ENCODE data around the gene TMEM184C.

GRCh38 chr4:147629783-147630730 lies 12.9 kb downstream of the TMEM184C start:
- TF ChIP-seq, protein P1, sequence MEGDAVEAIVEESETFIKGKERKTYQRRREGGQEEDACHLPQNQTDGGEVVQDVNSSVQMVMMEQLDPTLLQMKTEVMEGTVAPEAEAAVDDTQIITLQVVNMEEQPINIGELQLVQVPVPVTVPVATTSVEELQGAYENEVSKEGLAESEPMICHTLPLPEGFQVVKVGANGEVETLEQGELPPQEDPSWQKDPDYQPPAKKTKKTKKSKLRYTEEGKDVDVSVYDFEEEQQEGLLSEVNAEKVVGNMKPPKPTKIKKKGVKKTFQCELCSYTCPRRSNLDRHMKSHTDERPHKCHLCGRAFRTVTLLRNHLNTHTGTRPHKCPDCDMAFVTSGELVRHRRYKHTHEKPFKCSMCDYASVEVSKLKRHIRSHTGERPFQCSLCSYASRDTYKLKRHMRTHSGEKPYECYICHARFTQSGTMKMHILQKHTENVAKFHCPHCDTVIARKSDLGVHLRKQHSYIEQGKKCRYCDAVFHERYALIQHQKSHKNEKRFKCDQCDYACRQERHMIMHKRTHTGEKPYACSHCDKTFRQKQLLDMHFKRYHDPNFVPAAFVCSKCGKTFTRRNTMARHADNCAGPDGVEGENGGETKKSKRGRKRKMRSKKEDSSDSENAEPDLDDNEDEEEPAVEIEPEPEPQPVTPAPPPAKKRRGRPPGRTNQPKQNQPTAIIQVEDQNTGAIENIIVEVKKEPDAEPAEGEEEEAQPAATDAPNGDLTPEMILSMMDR (conservative IDR thresholded peaks at IDR 0.05; ENCODE audit: low read length): no peak
- TF ChIP-seq EZH2phosphoT487 (IDR thresholded peaks at IDR 0.05; ENCODE audit: borderline replicate concordance): no peak

All from Loucy (cell line).